ENCODE measurements around the gene MMD.
"Not testable (repeated sequence)": the region's sequence is repeated elsewhere in the genome, so short reads cannot be mapped to it uniquely, and the experiment has no call there.

MMD gene

DNA sequence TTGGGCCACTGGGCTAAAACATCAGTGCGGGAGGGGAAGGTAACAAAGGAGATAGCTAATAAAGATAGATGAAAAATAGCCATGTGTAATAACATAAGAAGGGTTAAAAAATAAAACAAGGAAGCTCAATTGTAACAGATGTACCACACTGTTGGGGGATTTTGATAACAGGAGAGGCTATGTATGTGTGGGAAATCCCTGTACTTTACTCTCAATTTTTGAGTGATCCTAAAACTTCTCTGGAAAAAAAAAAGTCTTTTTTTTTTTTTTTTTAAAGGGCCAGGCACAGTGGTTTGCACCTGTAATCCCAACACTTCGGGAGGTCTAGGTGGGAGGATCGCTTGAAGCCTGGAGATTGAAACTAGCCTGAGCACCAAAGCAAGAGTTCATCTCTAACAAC lies 1.9 kb upstream of the MMD start:
- H3K27me3 ChIP-seq (ENCODE audit: control insufficient read depth in 1 of 2, insufficient read depth in 2 of 2, low read length in 2 of 2): no peaks in the 10 kb centered on the region
- no peak overlapping the region for H3K27ac ChIP-seq (ENCODE audit: low read depth, low read length)
- no peaks in the 10 kb centered on the region for H3K9me3 ChIP-seq (ENCODE audit: control insufficient read depth in 1 of 2, low read length in 2 of 2)
- peaks cover 15 to 21% of the 10 kb centered on the region in 2 donors for H3K4me1 ChIP-seq (ENCODE audit: control insufficient read depth in 1 of 2, insufficient read depth in 2 of 2, low read length in 2 of 2)
- peak overlapping the region in 1 of 2 donors; percentile 21 for H3K4me3 ChIP-seq (ENCODE audit: low read depth in 1 of 2, low read length in 2 of 2)
- no peaks in the 10 kb centered on the region for H3K36me3 ChIP-seq (ENCODE audit: control insufficient read depth in 1 of 2, insufficient read depth in 2 of 2, low read length in 2 of 2)
- no peak overlapping the region for H3K9ac ChIP-seq (ENCODE audit: low read depth in 1 of 2, low read length in 2 of 2)

DNA sequence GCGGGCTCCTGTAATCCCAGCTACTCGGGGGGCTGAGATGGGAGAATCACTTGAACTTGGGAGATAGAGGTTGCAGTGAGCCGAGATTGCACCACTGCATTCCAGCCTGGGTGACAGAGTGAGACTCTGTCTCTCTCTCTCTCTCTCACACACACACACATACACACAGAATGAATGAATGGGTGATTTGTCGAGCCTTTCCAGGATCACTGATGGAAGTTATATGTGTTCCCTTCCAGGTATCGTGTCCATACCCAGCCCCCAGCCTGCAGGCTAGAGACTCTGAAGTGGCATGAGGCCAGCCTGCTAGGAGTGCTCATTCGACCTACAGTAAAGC lies 1.2 kb upstream of the MMD start:
- H3K4me3 ChIP-seq (ENCODE audit: low read depth in 1 of 2, low read length in 2 of 2): peak overlapping the region; percentile 21 to 33
- H3K9me3 ChIP-seq (ENCODE audit: control insufficient read depth in 1 of 2, low read length in 2 of 2); H3K27ac ChIP-seq (ENCODE audit: low read depth, low read length); H3K36me3 ChIP-seq (ENCODE audit: control insufficient read depth in 1 of 2, insufficient read depth in 2 of 2, low read length in 2 of 2); H3K27me3 ChIP-seq (ENCODE audit: control insufficient read depth in 1 of 2, insufficient read depth in 2 of 2, low read length in 2 of 2): not testable (repeated sequence)
- peak overlapping the region in 1 of 2 donors; percentile 48 for H3K9ac ChIP-seq (ENCODE audit: low read depth in 1 of 2, low read length in 2 of 2)
- H3K4me1 ChIP-seq (ENCODE audit: control insufficient read depth in 1 of 2, insufficient read depth in 2 of 2, low read length in 2 of 2): peaks cover 15 to 21% of the 10 kb centered on the region in 2 donors

DNA sequence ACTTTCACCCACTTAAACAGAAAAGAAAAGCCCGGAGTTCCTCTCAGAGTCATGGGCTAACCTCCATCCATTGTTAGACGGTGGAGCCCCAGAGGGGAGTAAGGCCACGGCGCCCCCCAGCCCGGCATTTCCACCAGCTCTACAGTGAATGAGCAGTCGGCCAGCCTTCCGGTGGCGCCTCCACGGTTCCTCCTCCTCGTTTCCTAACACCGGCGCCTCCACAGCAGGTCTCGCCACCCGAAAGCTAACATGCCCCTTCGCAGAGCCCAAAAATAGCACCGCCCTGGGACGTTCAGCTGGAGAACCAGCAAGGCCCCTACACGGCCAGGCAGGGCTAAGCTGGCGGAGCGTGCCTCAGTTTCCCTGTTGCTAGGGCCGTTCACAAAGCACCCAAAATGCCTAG lies 858 bp downstream of the MMD start:
- Histone ChIP-seq H3K4me3 (ENCODE audit: low read depth in 1 of 2, low read length in 2 of 2) (peak overlapping the region; percentile 93), H3K36me3 (ENCODE audit: control insufficient read depth in 1 of 2, insufficient read depth in 2 of 2, low read length in 2 of 2) (no peaks in the 10 kb centered on the region), H3K4me1 (ENCODE audit: control insufficient read depth in 1 of 2, insufficient read depth in 2 of 2, low read length in 2 of 2) (peaks cover 15 to 21% of the 10 kb centered on the region in 2 donors), H3K9ac (ENCODE audit: low read depth in 1 of 2, low read length in 2 of 2) (peak overlapping the region; percentile 91 to 96), H3K27me3 (ENCODE audit: control insufficient read depth in 1 of 2, insufficient read depth in 2 of 2, low read length in 2 of 2) (no peaks in the 10 kb centered on the region), H3K9me3 (ENCODE audit: control insufficient read depth in 1 of 2, low read length in 2 of 2) (no peaks in the 10 kb centered on the region), H3K27ac (ENCODE audit: low read depth, low read length) (peak overlapping the region; percentile 71)

DNA sequence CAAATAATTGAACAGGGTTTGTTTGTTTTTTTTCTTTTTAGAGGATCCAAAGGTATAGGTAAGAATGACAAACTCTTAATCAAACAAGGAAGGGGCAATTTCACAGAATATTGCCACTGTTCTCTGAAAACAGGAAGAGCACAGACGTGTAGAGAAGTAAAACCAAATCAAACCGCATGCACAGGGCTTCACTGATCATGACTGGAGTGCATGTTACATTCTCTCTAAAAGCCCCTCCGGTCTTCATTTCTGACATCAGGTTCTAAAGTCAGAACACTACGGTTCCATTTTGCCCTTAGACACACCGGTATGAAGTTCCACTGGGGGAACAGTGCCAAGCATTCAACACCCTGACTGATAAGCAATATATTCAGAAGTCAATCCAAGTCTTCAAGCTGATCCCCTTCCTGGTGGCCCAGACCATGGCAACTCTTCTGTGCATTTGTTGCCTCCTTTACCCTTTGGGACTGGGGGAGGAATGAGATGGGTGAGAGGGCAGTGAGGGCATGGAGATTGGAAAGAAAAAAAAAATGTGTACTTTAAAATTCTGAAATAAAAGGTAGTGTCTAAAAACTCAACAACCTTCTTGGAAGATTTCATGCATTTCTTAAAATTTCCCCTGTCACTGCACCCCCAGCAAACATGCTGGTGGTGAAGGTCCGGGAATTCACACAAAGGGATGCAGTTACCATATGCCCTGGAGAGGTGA lies 1.4 kb downstream of the MMD start:
- Histone ChIP-seq H3K9me3 (ENCODE audit: control insufficient read depth in 1 of 2, low read length in 2 of 2) (no peaks in the 10 kb centered on the region), H3K36me3 (ENCODE audit: control insufficient read depth in 1 of 2, insufficient read depth in 2 of 2, low read length in 2 of 2) (no peaks in the 10 kb centered on the region), H3K9ac (ENCODE audit: low read depth in 1 of 2, low read length in 2 of 2) (peak overlapping the region; percentile 91 to 96), H3K27ac (ENCODE audit: low read depth, low read length) (peak overlapping the region; percentile 71), H3K27me3 (ENCODE audit: control insufficient read depth in 1 of 2, insufficient read depth in 2 of 2, low read length in 2 of 2) (no peaks in the 10 kb centered on the region), H3K4me3 (ENCODE audit: low read depth in 1 of 2, low read length in 2 of 2) (peak overlapping the region; percentile 93), H3K4me1 (ENCODE audit: control insufficient read depth in 1 of 2, insufficient read depth in 2 of 2, low read length in 2 of 2) (peaks cover 15 to 21% of the 10 kb centered on the region in 2 donors)

DNA sequence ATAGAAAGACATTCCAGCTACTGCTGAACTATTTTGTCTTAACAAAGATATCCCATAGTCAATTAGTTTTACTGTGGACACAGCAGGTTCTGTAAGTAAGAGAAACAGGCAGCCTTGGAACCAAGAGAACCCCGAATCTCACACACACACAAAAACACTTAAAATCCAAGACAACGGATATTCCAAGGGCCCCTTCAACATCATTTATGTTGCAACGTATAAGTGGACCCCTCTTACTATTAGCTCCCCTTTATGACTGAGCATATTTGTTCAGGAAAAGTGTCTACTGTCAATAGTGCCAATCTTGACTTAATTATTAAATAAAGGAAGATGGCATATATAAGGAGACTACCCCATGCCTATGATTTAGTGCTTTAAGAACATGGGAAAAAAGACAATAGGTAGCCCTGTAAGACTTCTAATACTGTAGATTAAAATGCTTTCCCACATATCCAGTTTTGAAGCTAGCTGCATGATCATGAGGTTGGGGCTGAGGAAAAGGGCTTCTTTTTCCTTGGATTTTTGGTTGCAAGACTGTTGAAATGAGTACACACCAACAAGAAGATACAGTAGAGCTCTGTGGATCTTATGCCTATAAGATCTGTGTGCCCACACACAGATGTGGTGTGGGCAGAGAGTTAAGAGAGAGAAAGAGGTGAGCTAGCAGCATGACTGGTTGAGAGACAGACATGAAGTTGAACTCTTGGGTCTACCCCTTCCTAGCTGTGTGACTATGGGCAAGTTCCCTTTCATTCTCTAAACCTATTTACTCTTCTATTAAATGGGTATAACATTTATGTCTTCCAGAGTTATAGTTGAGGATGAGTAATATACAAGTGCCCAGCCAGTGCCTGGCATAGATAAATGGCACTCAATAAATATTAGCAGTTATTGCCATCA lies 3.0 kb downstream of the MMD start:
- Histone ChIP-seq H3K9me3 (ENCODE audit: control insufficient read depth in 1 of 2, low read length in 2 of 2) (no peaks in the 10 kb centered on the region), H3K36me3 (ENCODE audit: control insufficient read depth in 1 of 2, insufficient read depth in 2 of 2, low read length in 2 of 2) (peaks cover 0 to 5% of the 10 kb centered on the region in 2 donors), H3K27me3 (ENCODE audit: control insufficient read depth in 1 of 2, insufficient read depth in 2 of 2, low read length in 2 of 2) (no peaks in the 10 kb centered on the region), H3K9ac (ENCODE audit: low read depth in 1 of 2, low read length in 2 of 2) (no peak overlapping the region), H3K27ac (ENCODE audit: low read depth, low read length) (no peak overlapping the region), H3K4me3 (ENCODE audit: low read depth in 1 of 2, low read length in 2 of 2) (no peak overlapping the region), H3K4me1 (ENCODE audit: control insufficient read depth in 1 of 2, insufficient read depth in 2 of 2, low read length in 2 of 2) (peaks cover 19 to 21% of the 10 kb centered on the region in 2 donors)

DNA sequence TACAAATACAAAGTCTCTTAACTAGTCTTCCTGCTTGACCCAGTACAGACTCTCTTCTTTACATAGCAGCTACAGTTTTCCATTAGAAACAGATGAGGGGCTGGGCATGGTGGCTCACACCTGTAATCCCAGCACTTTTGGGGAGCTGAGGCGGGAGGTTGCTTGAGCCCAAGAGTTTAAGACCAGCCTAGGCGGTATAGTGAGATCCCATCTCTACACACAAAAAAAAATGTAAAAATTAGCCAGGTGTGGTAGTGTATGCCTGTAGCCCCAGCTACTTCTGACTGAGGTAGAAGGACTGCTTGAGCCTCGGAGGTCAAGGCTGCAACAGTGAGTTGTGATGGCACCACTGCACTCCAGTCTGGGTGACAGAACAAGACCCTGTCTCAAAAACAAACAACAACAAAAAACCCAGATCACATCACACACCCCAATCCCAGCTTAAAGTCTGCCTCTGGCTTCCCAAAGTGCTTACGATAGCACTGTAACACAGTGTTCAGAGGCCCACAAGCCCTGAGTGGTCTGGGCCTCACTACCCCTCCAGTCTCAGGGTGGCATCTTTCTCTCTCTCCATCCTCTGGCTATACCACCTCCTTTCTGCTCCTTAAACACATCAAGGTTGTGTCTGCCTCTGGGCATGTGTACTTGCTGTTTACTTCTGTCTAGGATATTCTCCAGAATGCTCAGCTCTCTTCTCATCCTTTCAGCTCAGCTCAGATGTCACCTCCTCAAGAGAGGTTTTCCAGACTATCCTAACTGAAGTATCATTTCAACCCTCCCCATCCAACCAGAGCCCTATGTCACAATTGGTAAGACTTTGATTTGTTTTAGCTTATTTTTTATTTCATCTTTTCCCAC lies 4.0 kb downstream of the MMD start:
- Histone ChIP-seq H3K27ac (ENCODE audit: low read depth, low read length) (no peak overlapping the region), H3K9ac (ENCODE audit: low read depth in 1 of 2, low read length in 2 of 2) (no peak overlapping the region), H3K9me3 (ENCODE audit: control insufficient read depth in 1 of 2, low read length in 2 of 2) (no peaks in the 10 kb centered on the region), H3K27me3 (ENCODE audit: control insufficient read depth in 1 of 2, insufficient read depth in 2 of 2, low read length in 2 of 2) (no peaks in the 10 kb centered on the region), H3K36me3 (ENCODE audit: control insufficient read depth in 1 of 2, insufficient read depth in 2 of 2, low read length in 2 of 2) (peaks cover 0 to 8% of the 10 kb centered on the region in 2 donors), H3K4me3 (ENCODE audit: low read depth in 1 of 2, low read length in 2 of 2) (no peak overlapping the region), H3K4me1 (ENCODE audit: control insufficient read depth in 1 of 2, insufficient read depth in 2 of 2, low read length in 2 of 2) (peaks cover 14 to 19% of the 10 kb centered on the region in 2 donors)

DNA sequence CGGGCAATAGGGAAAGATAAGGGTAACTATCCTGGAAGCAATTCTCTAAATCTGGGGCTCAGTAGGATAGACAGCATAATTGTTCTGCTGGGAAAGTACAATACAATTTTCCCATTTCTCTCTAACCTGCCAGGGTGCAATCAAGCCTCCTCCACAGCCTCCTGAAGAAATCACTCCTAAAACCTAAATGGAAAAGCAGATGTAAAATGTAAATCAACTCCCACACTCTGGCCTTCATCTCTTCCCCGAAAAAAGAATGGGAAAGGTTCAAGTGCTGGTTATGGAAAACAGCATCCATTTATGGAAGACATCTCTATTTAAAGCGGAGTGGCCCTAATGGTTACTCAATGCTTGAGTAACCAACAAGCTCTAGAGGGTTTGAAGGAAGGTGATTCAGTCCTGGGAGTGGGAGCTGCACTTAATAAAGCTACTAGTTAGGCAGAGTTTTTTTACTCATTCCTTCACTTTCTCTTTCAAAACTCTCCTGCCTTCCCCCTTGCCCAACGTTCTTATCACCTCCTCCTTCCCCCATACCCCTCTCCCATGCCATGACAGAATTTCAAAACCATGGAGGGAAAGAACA lies 5.1 kb downstream of the MMD start:
- Histone ChIP-seq H3K9me3 (ENCODE audit: control insufficient read depth in 1 of 2, low read length in 2 of 2) (no peaks in the 10 kb centered on the region), H3K27ac (ENCODE audit: low read depth, low read length) (no peak overlapping the region), H3K4me3 (ENCODE audit: low read depth in 1 of 2, low read length in 2 of 2) (no peak overlapping the region), H3K9ac (ENCODE audit: low read depth in 1 of 2, low read length in 2 of 2) (no peak overlapping the region), H3K36me3 (ENCODE audit: control insufficient read depth in 1 of 2, insufficient read depth in 2 of 2, low read length in 2 of 2) (peaks cover 0 to 19% of the 10 kb centered on the region in 2 donors), H3K27me3 (ENCODE audit: control insufficient read depth in 1 of 2, insufficient read depth in 2 of 2, low read length in 2 of 2) (no peaks in the 10 kb centered on the region), H3K4me1 (ENCODE audit: control insufficient read depth in 1 of 2, insufficient read depth in 2 of 2, low read length in 2 of 2) (peaks cover 10 to 19% of the 10 kb centered on the region in 2 donors)

DNA sequence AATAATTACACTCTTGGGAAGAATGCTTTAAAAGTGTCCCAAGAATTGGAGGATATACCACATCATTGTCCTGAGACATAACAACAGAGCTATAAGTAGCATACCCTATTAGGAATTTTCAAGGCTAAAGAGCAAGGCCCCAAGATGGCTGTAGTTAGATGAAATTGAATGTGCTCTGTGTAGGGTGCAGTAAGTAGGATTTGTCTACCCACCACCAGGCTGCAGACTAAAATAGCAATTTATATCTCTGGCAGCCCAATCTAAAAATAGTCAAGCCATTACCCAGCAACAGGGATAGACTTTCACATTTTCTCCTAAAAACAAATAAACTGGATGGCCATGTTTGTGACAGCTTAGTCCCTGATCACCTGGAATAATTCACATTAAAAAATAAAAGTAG lies 5.6 kb downstream of the MMD start:
- no peak overlapping the region for H3K27ac ChIP-seq (ENCODE audit: low read depth, low read length)
- H3K9ac ChIP-seq (ENCODE audit: low read depth in 1 of 2, low read length in 2 of 2): no peak overlapping the region
- peaks cover 3 to 24% of the 10 kb centered on the region in 2 donors for H3K36me3 ChIP-seq (ENCODE audit: control insufficient read depth in 1 of 2, insufficient read depth in 2 of 2, low read length in 2 of 2)
- no peaks in the 10 kb centered on the region for H3K27me3 ChIP-seq (ENCODE audit: control insufficient read depth in 1 of 2, insufficient read depth in 2 of 2, low read length in 2 of 2)
- peaks cover 10 to 19% of the 10 kb centered on the region in 2 donors for H3K4me1 ChIP-seq (ENCODE audit: control insufficient read depth in 1 of 2, insufficient read depth in 2 of 2, low read length in 2 of 2)
- H3K9me3 ChIP-seq (ENCODE audit: control insufficient read depth in 1 of 2, low read length in 2 of 2): no peaks in the 10 kb centered on the region
- no peak overlapping the region for H3K4me3 ChIP-seq (ENCODE audit: low read depth in 1 of 2, low read length in 2 of 2)

DNA sequence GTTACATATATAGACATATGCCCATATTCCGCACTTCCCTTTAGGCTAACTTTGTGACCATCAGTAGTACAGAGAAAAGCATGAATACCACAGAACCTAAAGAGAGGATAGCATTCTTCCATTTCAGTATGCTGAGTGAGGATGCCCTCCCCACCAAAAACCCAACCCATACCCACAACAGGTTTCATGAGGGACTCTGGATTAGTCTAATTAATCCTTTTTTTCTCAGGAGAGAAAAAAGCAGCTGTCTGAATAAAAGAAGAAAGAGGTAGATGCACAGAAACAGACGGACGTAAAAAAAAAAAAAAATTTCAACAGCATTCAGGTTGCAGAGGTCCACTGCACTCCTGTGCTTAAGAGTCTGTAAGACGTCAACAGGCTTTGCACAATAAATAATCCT lies 6.7 kb downstream of the MMD start:
- no peak overlapping the region for H3K9ac ChIP-seq (ENCODE audit: low read depth in 1 of 2, low read length in 2 of 2)
- H3K4me1 ChIP-seq (ENCODE audit: control insufficient read depth in 1 of 2, insufficient read depth in 2 of 2, low read length in 2 of 2): peaks cover 5 to 13% of the 10 kb centered on the region in 2 donors
- H3K27ac ChIP-seq (ENCODE audit: low read depth, low read length): no peak overlapping the region
- no peaks in the 10 kb centered on the region for H3K27me3 ChIP-seq (ENCODE audit: control insufficient read depth in 1 of 2, insufficient read depth in 2 of 2, low read length in 2 of 2)
- no peaks in the 10 kb centered on the region for H3K9me3 ChIP-seq (ENCODE audit: control insufficient read depth in 1 of 2, low read length in 2 of 2)
- H3K4me3 ChIP-seq (ENCODE audit: low read depth in 1 of 2, low read length in 2 of 2): no peak overlapping the region
- H3K36me3 ChIP-seq (ENCODE audit: control insufficient read depth in 1 of 2, insufficient read depth in 2 of 2, low read length in 2 of 2): peaks cover 11 to 34% of the 10 kb centered on the region in 2 donors

All from duodenal mucosa (tissue), 2 donors.